GM21367 (cell line): ENCODE results near the gene CCP110.

Experiments used
- ATAC-seq: cut with Tn5 transposase; IDR thresholded peaks from one replicate; pipeline ENCODE4 v1.9.1; 2021; ENCODE audit not compliant: unreplicated experiment

Gene CCP110

GRCh38 chr16:19523559-19524355 is at the start of gene CCP110:
TSS of gene CCP110 (plus strand) at chr16:19523942. CDS start at chr16:19527882, 3,940 bp downstream.
- ATAC-seq, result peak; percentile 61

DNA sequence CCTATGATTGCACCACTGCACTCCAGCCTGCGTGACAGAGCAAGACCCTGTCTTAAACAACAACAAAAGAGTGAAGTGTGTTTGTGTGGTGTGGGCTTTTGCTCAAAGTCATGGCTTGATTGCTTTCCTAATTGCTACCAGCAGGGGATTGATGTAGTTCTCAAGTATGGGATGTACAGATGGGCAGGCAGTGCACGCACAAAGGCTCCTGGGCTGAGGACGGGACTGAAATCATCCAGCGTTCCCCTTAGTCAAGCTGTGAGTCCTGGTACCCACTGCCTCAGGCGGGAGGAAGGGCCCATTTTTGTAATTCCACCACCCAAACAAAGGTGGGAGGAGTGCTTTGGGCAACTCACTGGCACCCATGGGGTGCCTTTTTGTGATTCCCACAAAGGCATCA is 49.1 kb upstream of the CCP110 start:
- no peak for ATAC-seq

GRCh38 chr16:19478505-19478904 is 45.2 kb upstream of the CCP110 start:
- ATAC-seq, result no peak

- ATAC-seq, result no peak
Observed at GRCh38 chr16:19479302-19479721, 44.4 kb upstream of the CCP110 start.

GRCh38 chr16:19481296-19481695 is 42.4 kb upstream of the CCP110 start:
- ATAC-seq, result no peak

GRCh38 chr16:19481769-19482168 is 42.0 kb upstream of the CCP110 start:
- no peak for ATAC-seq

- ATAC-seq, result no peak
Observed at GRCh38 chr16:19482291-19482690, 41.5 kb upstream of the CCP110 start.

DNA sequence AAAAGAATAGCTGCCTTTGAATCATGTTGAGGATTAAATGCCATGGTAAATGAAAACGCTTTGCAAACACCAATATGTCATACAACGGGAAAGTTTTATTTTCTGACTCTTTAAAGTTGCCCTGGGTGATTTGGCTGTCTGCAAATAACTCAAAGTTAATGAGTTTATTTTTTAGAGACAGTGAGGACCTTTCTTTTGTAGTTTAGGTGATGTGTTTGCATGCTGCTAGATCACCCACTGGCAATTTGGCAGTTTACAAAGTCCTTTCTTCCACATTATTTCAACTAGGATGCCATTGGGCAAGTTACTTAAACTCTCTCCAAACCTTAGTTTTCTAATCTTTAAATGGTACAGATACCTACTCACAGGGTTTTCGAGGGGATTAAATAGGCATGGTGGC is 39.6 kb upstream of the CCP110 start:
- no peak for ATAC-seq

GRCh38 chr16:19485611-19486010 is 38.1 kb upstream of the CCP110 start:
- no peak for ATAC-seq

DNA sequence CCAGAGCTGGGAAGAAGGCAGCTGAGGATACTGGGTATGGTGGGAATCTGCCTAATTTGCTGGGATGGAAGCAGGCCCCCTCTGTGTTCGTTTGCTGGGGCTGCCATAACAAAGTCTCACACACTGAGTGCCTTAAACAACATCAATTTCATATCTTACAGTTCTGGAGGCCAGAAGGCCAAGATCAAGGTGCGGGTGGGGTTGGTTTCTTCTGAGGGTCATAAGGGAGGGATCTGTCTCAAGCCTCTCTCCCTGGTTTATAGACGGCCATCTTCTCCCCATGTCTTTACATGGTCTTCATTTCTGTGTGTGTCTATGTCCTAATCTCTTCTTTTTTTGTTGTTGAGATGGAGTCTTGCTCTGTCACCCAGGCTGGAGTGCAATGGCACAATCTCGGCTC is 37.7 kb upstream of the CCP110 start:
- no peak for ATAC-seq

GRCh38 chr16:19486750-19487325 is 36.9 kb upstream of the CCP110 start:
- no peak for ATAC-seq

GRCh38 chr16:19488213-19488640 is 35.5 kb upstream of the CCP110 start:
- ATAC-seq, result no peak

DNA sequence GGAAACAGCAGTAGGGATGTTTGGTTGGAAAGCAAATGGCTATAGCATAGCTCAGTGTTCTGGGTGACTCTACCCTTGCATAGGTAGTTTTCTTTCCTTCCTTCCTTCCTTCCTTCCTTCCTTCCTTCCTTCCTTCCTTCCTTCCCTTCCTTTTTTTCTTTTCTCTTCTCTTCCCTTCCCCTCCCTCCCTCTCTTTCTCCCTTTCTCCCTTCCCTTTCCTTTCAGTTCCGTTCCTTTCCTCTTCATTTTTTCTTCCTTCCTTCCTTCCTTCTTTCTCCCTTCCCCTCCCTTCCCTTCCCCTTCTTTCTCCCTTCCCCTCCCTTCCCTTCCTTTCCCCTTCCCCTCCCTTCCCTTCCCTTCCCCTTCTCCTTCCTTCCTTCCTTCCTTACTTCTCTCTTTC is 33.1 kb upstream of the CCP110 start:
- ATAC-seq, result no peak

GRCh38 chr16:19497176-19497575 is 26.6 kb upstream of the CCP110 start:
- ATAC-seq, result no peak

- no peak for ATAC-seq
Observed at GRCh38 chr16:19499006-19499405, 24.7 kb upstream of the CCP110 start.

DNA sequence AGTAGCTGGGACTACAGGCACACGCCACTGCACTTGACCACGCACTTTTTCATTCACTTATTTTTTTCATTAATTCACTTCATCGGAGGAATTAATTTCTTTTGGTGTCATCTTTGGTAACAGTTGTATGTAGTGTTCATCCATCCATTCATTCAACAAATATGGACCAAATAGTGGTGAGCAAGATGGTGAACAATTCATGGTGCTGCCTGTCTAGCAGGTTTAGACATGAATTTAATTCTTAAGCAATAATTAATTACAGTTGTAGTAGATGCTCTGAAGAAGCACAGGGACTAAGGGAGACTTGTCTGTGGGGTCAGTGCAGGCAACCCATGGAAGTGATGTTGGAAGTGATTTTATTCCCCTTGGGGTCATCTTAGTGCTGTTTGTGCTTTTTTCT is 24.3 kb upstream of the CCP110 start:
- ATAC-seq, result no peak

GRCh38 chr16:19502395-19503131 is 21.2 kb upstream of the CCP110 start:
- no peak for ATAC-seq

GRCh38 chr16:19503461-19504075 is 20.2 kb upstream of the CCP110 start:
- ATAC-seq, result no peak

DNA sequence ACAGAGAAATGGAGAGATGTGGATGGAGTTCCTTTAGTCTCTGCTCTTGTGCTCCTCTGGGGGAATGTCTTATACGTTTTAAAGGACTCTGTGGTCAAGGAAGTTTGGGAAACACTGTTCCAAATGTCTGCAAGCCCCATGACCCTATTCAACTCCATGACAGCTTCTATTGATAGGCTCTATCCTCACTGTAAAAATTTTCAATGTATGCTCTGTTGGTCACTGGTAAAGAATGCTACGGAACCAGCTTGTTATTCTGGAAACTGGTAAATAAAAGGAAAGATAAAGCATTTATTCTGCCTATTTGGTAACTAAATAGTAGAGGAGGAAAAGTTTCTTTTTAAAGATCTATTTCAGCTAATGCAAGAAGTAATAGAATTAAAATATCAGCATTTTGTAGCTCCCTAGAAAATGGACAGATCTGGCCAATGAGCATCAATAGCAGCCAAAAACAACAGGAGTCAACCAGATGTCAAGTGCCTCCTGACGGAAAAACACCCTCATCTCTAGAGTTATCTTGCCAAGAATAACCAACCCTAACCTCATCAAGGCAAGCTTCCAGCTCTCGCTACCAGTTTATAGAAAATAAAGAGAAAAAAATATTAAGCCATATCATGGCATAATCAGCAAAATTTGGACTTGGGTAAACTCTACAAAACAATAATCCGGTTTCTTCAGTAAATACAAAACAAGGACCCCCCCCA is 18.0 kb upstream of the CCP110 start:
- ATAC-seq, result no peak

- ATAC-seq, result no peak
Observed at GRCh38 chr16:19506965-19507364, 16.8 kb upstream of the CCP110 start.

DNA sequence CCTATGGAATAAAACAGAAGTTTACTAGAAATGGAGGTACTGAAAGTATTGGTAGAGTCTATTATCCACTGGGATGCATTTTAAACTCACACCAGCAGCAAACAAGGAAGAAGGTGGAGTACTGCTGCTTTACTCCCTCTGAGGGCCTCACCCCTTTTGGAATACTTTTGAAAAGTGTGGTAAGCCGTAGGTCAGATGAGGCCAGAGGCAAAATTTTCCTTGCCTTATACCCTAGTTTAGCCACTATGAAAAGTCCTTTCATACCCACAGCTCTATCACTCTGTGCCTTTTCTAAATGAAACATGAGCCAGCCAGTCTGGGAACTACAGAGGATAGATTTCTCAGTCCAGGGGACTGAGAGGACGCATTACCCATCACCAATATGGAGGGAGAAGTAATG is 15.9 kb upstream of the CCP110 start:
- ATAC-seq, result no peak
